GM18907 (cell line): ENCODE measurements around the gene DICER1.
"Not testable (repeated sequence)": the region's sequence is repeated elsewhere in the genome, so short reads cannot be mapped to it uniquely, and the experiment has no call there.

Experiments
- ATAC-seq: cut with Tn5 transposase; IDR thresholded peaks from one replicate; pipeline ENCODE4 v1.9.1; 2021; ENCODE audit warnings: mild to moderate bottlenecking, moderate library complexity; ENCODE audit not compliant: unreplicated experiment

DICER1 gene

DNA sequence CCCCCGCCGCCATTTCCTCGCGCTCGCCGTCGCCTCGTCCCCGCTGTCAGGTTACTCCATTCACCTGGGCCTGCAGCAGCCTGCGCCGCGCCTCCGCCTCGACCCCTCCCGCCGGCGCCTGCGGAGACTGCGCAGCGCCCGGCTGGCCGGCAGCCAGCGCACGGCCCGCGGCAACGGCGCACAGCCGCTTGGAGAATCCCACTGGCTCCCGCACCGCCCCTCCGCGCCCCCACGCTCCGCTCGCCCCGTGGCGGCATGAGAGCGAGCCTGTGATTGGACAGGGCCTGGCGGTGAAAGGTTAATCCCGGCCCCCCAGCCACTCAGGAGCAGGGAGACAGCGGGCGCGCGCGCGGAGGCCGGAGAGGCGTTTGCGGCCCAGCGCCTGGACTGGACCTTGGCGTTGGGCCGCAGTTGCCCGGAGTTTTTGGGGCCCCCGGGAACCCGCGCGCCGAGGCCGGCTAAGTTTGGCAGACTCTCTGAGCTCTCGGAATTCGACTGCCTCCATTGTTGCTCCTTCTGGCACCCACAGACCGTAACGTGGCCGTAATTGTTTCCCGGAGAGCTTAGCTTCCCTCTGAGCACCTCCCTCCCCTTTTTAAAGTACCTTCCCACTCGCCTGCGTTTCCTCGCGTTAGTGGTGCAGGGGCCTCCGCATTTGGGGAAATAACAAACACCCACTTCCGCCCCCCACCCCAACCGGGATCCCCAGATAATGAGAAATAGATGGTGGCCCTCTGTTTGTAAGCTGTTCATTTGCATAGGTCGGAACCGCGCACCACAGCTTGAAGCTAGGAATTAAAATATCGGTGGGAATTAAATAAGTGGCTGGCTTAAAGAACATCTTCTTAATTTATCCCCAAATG lies at the start of gene DICER1:
TSS of gene DICER1 (minus strand) at position 203 of the 863 bp plus-strand sequence. CDS start 24,071 bp downstream, outside the sequence.
- ATAC-seq, result peak; percentile 80

GRCh38 chr14:95206534-95206933 lies 49.2 kb upstream of the DICER1 start:
- no peak for ATAC-seq

- no peak for ATAC-seq
These were observed 47.4 kb upstream of the DICER1 start for GRCh38 chr14:95204705-95205104.

DNA sequence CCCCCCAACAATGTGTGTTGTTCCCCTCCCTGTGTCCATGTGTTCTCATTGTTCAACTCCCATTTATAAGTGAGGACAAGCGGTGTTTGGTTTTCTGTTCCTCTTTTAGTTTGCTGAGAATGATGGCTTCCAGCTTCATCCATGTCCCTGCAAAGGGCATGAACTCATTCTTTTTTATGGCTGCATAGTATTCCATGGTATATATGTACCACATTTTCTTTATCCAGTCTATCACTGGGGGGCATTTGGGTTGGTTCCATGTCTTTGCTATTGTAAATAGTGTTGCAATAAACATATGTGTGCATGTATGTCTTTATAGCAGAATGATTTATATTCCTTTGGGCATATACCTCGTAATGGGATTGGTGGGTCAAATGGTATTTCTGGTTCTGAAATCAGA lies 44.4 kb upstream of the DICER1 start:
- ATAC-seq, result not testable (repeated sequence)

- ATAC-seq, result no peak
These were observed 43.1 kb upstream of the DICER1 start for GRCh38 chr14:95200404-95200803.

- ATAC-seq, result no peak
These were observed 42.1 kb upstream of the DICER1 start for GRCh38 chr14:95199298-95199983.

GRCh38 chr14:95198320-95198719 lies 41.0 kb upstream of the DICER1 start:
- no peak for ATAC-seq

DNA sequence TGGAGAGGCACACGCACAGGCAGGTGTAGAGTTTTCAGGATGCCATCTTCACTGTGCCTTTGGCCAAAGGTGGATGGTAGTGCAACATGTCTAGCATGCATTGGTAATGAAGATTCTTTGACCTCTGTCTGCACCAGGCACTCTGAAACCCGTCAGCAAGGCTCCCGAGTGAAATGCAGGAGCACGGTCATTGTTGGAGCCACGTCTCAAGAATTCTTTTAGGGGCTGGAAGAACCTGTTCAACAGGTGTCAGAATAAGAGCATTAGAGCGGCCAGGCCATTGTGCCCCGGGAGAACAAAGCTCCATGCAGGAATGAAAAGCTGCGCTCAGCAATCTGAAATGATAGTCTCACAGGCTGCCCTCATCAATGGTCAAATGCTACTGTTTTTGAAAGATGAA lies 40.2 kb upstream of the DICER1 start:
- no peak for ATAC-seq

GRCh38 chr14:95196826-95197545 lies 39.7 kb upstream of the DICER1 start:
- ATAC-seq, result no peak

GRCh38 chr14:95196268-95196667 lies 38.9 kb upstream of the DICER1 start:
- no peak for ATAC-seq

GRCh38 chr14:95195031-95195430 lies 37.7 kb upstream of the DICER1 start:
- ATAC-seq, result no peak

GRCh38 chr14:95193081-95193480 lies 35.8 kb upstream of the DICER1 start:
- no peak for ATAC-seq

- ATAC-seq, result no peak
These were observed 35.0 kb upstream of the DICER1 start for GRCh38 chr14:95192311-95192710.

DNA sequence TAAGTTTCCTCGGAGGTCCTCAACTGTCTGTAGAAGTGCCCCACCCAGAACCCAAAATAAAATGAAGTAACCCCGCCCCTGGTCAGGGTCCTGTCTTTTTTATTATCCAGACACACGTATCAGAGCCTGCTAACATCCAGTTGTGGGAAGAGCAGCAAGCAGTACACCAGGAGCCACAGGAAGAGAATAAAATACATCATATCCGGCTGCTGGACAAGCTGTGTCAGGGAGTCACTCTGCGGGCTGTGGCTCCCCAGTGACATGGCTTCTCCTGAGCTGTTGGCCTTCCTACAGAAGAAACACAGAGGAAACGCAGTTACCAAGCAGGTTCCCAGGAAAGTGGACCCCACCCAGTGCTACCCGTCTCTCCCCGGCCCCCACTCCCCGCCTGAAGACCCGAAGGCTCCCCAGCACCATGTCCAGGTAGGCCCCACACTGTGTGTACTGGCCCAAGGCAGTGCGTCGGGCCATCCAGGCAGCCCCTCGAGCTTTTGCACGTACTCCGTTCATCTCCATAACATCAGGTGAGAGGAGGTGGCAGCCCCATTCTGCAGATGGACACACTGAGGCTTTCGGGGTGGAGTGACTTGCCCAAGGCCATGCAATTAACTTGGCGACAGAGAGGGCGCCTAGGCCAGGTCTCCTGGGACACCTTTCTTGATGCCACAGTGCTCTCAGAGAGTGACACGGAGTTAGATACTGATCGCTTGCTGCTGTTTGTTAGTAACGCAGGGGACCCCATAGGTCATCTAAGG lies 34.3 kb upstream of the DICER1 start:
- ATAC-seq, result no peak

GRCh38 chr14:95190857-95191256 lies 33.5 kb upstream of the DICER1 start:
- no peak for ATAC-seq

DNA sequence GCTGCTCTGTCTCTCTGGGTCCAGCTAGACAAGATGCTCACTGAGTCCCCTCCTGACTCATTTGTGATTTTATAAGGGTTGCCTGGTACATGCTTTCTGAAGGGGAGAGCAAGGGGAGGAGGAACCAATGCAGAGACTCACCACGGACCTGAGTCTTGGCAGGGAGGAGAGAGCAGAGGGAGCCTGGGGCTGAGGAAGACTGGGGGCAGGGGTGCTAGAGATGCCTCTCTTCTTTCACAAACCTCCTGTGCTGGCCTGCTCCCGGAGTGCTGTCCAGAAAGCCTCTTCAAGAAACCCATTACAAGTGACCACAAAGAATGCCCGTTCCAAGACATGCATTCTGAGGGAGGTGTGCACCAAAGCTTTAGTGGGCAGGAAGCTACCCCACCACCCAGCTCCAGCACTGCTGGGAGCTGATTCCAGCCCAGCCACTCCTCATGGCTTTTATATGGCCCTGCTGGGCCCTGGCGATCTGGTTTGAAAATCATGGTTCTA lies 33.1 kb upstream of the DICER1 start:
- no peak for ATAC-seq

DNA sequence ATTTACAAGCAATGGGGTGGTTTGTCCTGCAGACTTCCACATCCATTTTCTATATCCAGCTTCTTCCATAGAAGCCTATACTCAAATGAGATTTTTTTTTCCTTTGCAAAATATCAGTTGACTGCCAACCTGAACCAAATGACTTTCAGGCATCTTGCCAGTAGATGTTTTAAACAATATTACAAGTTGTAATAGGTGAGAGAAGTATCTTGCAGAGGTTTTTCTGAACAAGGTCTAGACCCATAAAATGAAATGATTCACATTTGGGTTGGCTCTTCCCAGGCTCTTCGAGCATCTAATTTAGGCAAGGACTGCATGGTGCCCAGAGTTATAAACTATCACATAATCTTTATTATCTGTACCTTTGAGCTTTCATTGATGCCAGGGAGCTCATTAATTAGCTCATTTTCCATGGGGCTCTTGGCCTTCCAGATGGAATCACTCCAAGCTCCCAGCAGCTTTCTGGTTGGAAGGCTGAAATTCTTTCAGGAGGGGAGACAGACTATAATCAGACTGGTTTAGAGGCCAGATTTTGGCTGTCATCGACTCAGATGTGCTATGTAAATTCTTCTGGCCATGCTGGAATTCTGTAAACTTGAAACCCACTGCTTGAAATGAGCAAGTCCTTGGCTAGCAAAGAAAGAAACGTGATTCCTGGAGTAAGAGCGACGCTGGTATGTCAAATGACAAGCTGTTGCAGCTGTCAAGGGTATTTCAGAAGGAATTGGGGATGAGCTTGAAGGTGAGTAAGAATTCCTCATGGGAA lies 32.2 kb upstream of the DICER1 start:
- no peak for ATAC-seq

GRCh38 chr14:95188380-95188779 lies 31.1 kb upstream of the DICER1 start:
- no peak for ATAC-seq

DNA sequence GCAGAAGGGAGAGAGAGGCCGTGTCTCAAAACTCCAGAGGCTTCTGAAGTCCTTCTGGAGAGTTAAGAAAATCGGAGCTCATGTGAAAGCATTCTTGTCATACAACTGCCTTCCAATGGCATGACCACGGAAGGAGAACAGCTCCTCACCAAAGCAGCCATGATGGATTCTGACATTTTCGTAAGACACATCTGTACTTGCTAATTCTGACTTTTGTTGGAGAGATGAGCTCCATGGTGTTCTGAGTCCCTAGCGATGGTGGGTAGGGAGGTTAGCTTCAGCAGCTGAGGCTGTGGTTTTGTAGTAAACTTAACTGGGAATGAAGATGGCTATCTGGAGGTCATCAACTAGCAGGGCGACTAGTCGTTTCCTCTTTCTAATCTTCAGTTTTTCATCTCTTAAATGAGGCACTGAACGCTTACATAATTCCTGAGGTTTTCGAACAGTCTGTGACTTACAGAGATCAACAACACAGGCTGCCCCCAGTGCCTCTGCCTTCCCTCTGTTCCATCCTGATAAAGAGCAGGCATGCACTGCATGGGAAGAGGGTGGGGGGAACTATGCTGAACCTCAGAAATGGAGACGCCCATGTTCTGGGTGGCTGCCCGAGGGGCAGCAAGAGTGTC lies 28.6 kb upstream of the DICER1 start:
- no peak for ATAC-seq
